Right lobe of liver (tissue), 6 donors: Measurements from ENCODE around the gene RAB3IL1. TPM values are rescaled to one million over a fixed set of nuclear protein-coding genes. Genes with fewer than 3 reads are reported as not detected.

Experiments used
- ATAC-seq, 4 donors: fragments of 200-7000 bp; cut with Tn5 transposase; one replicate each; pipeline ENCODE4 v1.9.1; 2020; ENCODE audit warnings: mild to moderate bottlenecking in 4 of 4, moderate library complexity in 4 of 4
- DNase-seq, 3 donors: peaks; one replicate each; pipeline ENCODE4 v3.0.0-alpha.2; 2020
- H3K27ac ChIP-seq, 3 donors: fragments of 200-600 bp; one replicate each; pipeline ENCODE4 v1.8.0; 2022
- H3K27me3 ChIP-seq, 2 donors: fragments of 200-600 bp; one replicate each; pipeline ENCODE4 v1.8.0; 2022
- H3K36me3 ChIP-seq, 4 donors: fragments of 200-600 bp; sonication (generic) in 1 of 4; one replicate each; pipeline versions ENCODE4 v1.5.1 to v1.8.0; 2017 to 2022; ENCODE audit warnings: control low read depth in 1 of 4
- H3K4me1 ChIP-seq, 4 donors: fragments of 200-600 bp; sonication (generic) in 1 of 4; one replicate each; pipeline versions ENCODE4 v1.5.1 to v1.8.0; 2017 to 2022; ENCODE audit warnings: control low read depth in 1 of 4
- H3K4me3 ChIP-seq, 3 donors: fragments of 200-600 bp; one replicate each; pipeline ENCODE4 v1.8.0; 2022
- H3K9me3 ChIP-seq, 4 donors: fragments of 200-600 bp; sonication (generic) in 1 of 4; one replicate each; pipeline versions ENCODE4 v1.5.1 to v1.8.0; 2017 to 2022; ENCODE audit warnings: control low read depth in 1 of 4
- CTCF ChIP-seq, 4 donors: fragments of 200-600 bp in 3 of 4; fragments of 450-650 bp in 1 of 4; IDR thresholded peaks; one replicate each; pipeline versions ENCODE4 v1.5.1 to v1.8.0; 2016 to 2022; ENCODE audit warnings: antibody characterized with exemption in 4 of 4, mild to moderate bottlenecking in 2 of 4
- POLR2A ChIP-seq: fragments of 450-650 bp; IDR thresholded peaks from one replicate; pipeline ENCODE4 v1.6.1; 2017; ENCODE audit warnings: antibody characterized with exemption, mild to moderate bottlenecking
- WGBS: methylation state at CpG from one replicate; pipeline ENCODE4 v1.1.6; 2018; ENCODE audit warnings: low coverage, low lambda C conversion rate; ENCODE audit not compliant: insufficient coverage; ENCODE audit errors: missing lambda C conversion rate; 5-methylcytosine and 5-hydroxymethylcytosine counted together
- intact Hi-C, 2 donors: fragments of 100-400 bp; cut with DNase I; formaldehyde crosslinking; loops; one replicate each; pipeline versions ENCODE4 v1.11.2 to v1.14.1; 2022
- total RNA-seq, 6 experiments: library from RNA; depleted of rRNA in 2 of 6; stranded (reverse); fragments of >200 nt in 2 of 6; fragmentation: NEBNext Ultra II Directional in 3 of 6; extraction: Animal tissue kit (Norgen Biotek cat#: 25700) in 3 of 6; gene quantifications; one replicate each; pipeline versions ENCODE4 v1.1.0 to v1.2.4, GENCODE V29; 2016 to 2023
- donor health status: DM: no; HTN: yes; CAD: no.
- donor health status: DM: no; HTN: no; CAD: no.
- donor health status: DM: no; HTN: no; CAD: no.
- donor health status: DM: no; HTN: yes; CAD: no.
- donor health status: DM: no; HTN: yes; CAD: no.

Gene RAB3IL1
- total RNA-seq, 6 experiments from 2014 or later = 3.2 to 9.1 (median 4.2) TPM

- intact Hi-C loops = no loop called here
- no peaks in the 10 kb centered on the region for H3K9me3 ChIP-seq
- WGBS = 90% methylated on average over 3 of the region's 3 CpGs
- H3K4me3 ChIP-seq = no peak overlapping the region
- TF ChIP-seq CTCF (IDR thresholded peaks at IDR 0.05) (no peak), POLR2A (no peak)
- DNase-seq (peak in 1 of 3 donors; percentile 7), ATAC-seq (no peak)
- H3K27ac ChIP-seq = no peak overlapping the region
- no peaks in the 10 kb centered on the region for H3K27me3 ChIP-seq
- peaks cover 0 to 21% (median 12%) of the 10 kb centered on the region in 4 donors for H3K36me3 ChIP-seq
- peaks cover 0 to 38% (median 10%) of the 10 kb centered on the region in 4 donors for H3K4me1 ChIP-seq
Observed at GRCh38 chr11:61960532-61960931, 43.2 kb upstream of the RAB3IL1 start.

GRCh38 chr11:61959678-61960077 lies 42.3 kb upstream of the RAB3IL1 start:
- no peak for TF ChIP-seq CTCF (IDR thresholded peaks at IDR 0.05)
- no peak for TF ChIP-seq POLR2A
- Histone ChIP-seq H3K4me3 (no peak overlapping the region), H3K27me3 (no peaks in the 10 kb centered on the region), H3K4me1 (peaks cover 0 to 35% (median 6%) of the 10 kb centered on the region in 4 donors), H3K36me3 (peaks cover 0 to 13% (median 7%) of the 10 kb centered on the region in 4 donors), H3K9me3 (no peaks in the 10 kb centered on the region), H3K27ac (no peak overlapping the region)
- DNase-seq (peak in 1 of 3 donors; percentile 18), ATAC-seq (no peak)
- intact Hi-C loops = no loop called here
- 85% methylated on average over 5 of the region's 6 CpGs for WGBS

- 19% methylated on average over 2 of the region's 2 CpGs for WGBS
- H3K27me3 ChIP-seq = no peaks in the 10 kb centered on the region
- DNase-seq = peak in 1 of 3 donors; percentile 13
- ATAC-seq = peak in 1 of 4 donors; percentile 6
- H3K36me3 ChIP-seq = peaks cover 0 to 7% (median 2%) of the 10 kb centered on the region in 4 donors
- no peak overlapping the region for H3K4me3 ChIP-seq
- TF ChIP-seq CTCF (IDR thresholded peaks at IDR 0.05) (no peak), POLR2A (no peak)
- H3K27ac ChIP-seq = no peak overlapping the region
- peaks cover 0 to 29% (median 4%) of the 10 kb centered on the region in 4 donors for H3K4me1 ChIP-seq
- intact Hi-C loops = no loop called here
- H3K9me3 ChIP-seq = no peaks in the 10 kb centered on the region
Observed at GRCh38 chr11:61959114-61959513, 41.7 kb upstream of the RAB3IL1 start.

- 50% methylated on average over 2 of the region's 3 CpGs for WGBS
- Histone ChIP-seq H3K27ac (no peak overlapping the region), H3K4me1 (peaks cover 0 to 24% (median under 1%) of the 10 kb centered on the region in 4 donors), H3K4me3 (no peak overlapping the region), H3K27me3 (no peaks in the 10 kb centered on the region), H3K9me3 (no peaks in the 10 kb centered on the region), H3K36me3 (peaks cover 0 to 2% (median 0%) of the 10 kb centered on the region in 4 donors)
- ATAC-seq (no peak), DNase-seq (no peak)
- intact Hi-C loops = no loop called here
- no peak for TF ChIP-seq POLR2A
- no peak for TF ChIP-seq CTCF (IDR thresholded peaks at IDR 0.05)
Observed at GRCh38 chr11:61958590-61958989, 41.2 kb upstream of the RAB3IL1 start.
